ENCODE measurements around the gene MIF4GD. TPM values are rescaled to one million over a fixed set of nuclear protein-coding genes. Genes with fewer than 3 reads are reported as not detected.
"Not testable (repeated sequence)": the region's sequence is repeated elsewhere in the genome, so short reads cannot be mapped to it uniquely, and the experiment has no call there.

MIF4GD gene
- total RNA-seq, 4 donors from 2014 or later: 24.2 to 44.1 (median 30.6) TPM

DNA sequence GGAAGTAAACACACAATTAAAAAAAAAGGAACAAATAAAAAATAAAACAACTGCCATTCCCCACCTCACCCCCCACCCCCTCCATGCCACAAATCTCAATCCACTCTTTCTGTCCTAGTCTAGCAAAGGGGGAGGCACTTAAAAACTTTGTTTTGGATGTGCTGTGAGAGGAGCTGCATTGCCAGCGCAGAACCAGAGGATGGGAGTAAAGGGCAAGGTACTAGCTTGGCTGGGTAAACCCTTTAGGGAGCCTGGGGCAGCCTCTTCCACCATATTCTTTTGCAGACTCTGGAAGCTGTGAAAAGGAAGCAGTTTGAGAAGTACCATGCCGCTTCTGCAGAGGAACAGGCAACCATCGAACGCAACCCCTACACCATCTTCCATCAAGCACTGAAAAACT, 8.0 kb downstream of the MIF4GD start:
- no peak overlapping the region for H3K4me3 ChIP-seq
- H3K27ac ChIP-seq: no peak overlapping the region
- peaks cover 27% of the 10 kb centered on the region for H3K36me3 ChIP-seq
- no peak for DNase-seq (ENCODE audit: low spot score in 2 of 2)
- no peaks in the 10 kb centered on the region for H3K9me3 ChIP-seq
- no peak for TF ChIP-seq POLR2AphosphoS5 (IDR thresholded peaks at IDR 0.05)
- TF ChIP-seq POLR2A (IDR thresholded peaks at IDR 0.05): no peak
- TF ChIP-seq, protein P1, sequence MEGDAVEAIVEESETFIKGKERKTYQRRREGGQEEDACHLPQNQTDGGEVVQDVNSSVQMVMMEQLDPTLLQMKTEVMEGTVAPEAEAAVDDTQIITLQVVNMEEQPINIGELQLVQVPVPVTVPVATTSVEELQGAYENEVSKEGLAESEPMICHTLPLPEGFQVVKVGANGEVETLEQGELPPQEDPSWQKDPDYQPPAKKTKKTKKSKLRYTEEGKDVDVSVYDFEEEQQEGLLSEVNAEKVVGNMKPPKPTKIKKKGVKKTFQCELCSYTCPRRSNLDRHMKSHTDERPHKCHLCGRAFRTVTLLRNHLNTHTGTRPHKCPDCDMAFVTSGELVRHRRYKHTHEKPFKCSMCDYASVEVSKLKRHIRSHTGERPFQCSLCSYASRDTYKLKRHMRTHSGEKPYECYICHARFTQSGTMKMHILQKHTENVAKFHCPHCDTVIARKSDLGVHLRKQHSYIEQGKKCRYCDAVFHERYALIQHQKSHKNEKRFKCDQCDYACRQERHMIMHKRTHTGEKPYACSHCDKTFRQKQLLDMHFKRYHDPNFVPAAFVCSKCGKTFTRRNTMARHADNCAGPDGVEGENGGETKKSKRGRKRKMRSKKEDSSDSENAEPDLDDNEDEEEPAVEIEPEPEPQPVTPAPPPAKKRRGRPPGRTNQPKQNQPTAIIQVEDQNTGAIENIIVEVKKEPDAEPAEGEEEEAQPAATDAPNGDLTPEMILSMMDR (IDR thresholded peaks at IDR 0.05): no peak
- TF ChIP-seq EP300 (IDR thresholded peaks at IDR 0.05): no peak
- H3K27me3 ChIP-seq: no peaks in the 10 kb centered on the region
- 98% methylated on average over 3 of the region's 4 CpGs for WGBS
- peaks cover 46% of the 10 kb centered on the region for H3K4me1 ChIP-seq

DNA sequence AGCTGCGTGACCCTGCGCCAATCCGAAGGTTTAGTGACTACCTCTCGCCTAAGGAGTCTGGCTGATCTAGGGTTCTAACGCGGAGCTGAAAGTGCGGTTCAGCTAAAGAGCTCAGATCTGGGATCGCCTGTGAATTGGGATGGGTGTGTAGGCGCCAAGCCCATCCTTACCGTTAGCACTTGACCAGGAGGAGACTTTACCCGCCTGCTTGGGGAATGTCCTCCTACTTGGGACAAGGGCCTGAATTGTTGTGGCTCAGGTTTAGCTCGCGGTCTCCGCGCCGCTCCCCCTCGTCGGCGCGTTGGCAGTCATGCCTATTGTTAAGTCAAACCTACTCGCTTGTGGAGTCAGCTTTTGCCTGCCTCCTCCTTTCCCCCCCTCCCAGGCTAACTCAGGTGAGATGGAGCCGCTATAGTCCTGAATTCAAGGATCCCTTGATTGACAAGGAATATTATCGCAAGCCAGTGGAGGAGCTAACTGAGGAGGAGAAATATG, 8.9 kb downstream of the MIF4GD start:
- 1% methylated on average over 19 of the region's 23 CpGs for WGBS
- peaks cover 40% of the 10 kb centered on the region for H3K4me1 ChIP-seq
- H3K27me3 ChIP-seq: no peaks in the 10 kb centered on the region
- no peak for DNase-seq (ENCODE audit: low spot score in 2 of 2)
- peak overlapping the region; percentile 98 for H3K27ac ChIP-seq
- no peaks in the 10 kb centered on the region for H3K9me3 ChIP-seq
- H3K4me3 ChIP-seq: peak overlapping the region; percentile 91
- TF ChIP-seq, protein P1 (IDR thresholded peaks at IDR 0.05): no peak
- TF ChIP-seq POLR2A (IDR thresholded peaks at IDR 0.05) (no peak), POLR2AphosphoS5 (IDR thresholded peaks at IDR 0.05) (no peak), EP300 (IDR thresholded peaks at IDR 0.05) (no peak)
- peaks cover 27% of the 10 kb centered on the region for H3K36me3 ChIP-seq

DNA sequence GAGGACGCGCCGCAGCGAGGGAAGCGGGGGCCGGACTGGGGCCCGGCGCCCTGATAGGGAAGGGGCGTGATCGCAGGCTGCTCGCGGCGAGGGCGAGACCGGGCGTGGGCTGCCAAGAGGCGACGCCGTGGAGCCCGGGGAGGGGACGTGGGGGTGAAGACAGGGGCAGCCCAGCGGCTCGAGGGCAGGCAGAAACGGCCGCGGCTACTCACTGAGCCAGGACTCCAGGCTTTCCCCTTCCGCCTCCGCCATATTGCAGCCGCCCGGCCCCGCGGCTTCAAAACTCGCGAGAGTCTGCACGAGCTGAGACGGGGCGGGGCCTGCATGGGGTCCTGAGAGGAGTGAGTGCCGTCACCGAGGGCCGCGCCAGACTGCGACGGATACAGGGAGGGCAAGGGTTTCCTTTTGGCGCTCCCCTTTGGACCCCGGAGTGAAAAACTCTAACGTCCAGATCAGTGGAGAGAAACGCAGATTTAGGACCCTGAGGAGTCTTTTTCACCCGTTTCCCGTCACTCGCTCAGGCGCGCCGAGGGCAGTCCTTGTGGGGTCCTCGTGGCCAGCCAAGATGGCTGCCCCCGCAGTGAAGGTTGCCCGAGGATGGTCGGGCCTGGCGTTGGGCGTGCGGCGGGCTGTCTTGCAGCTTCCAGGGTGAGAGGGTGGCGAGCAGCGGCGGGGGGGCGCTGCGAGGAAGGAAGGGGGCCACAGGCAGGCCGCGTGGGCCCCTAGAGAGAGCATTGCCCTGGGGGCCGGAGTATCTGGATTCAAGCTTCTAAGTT, 9.5 kb downstream of the MIF4GD start, which contains the start of the genes GGA3 and MRPS7:
TSS of gene GGA3 (minus strand) at position 271 of the 776 bp plus-strand sequence. CDS start at position 252, 19 bp downstream.
TSS of gene MRPS7 (plus strand) at position 544 of the 776 bp plus-strand sequence. CDS start at position 566, 22 bp downstream.
- peak; percentile 97 to 99 for DNase-seq (ENCODE audit: low spot score in 2 of 2)
- H3K27me3 ChIP-seq: no peaks in the 10 kb centered on the region
- peak within 1 kb of the TSS; percentile 91 for H3K4me3 ChIP-seq
- no peaks in the 10 kb centered on the region for H3K9me3 ChIP-seq
- 0% methylated on average over 32 of the region's 69 CpGs for WGBS
- H3K4me1 ChIP-seq: peaks cover 34% of the 10 kb centered on the region
- H3K36me3 ChIP-seq: peaks cover 23% of the 10 kb centered on the region
- H3K27ac ChIP-seq: peak within 1 kb of the TSS; percentile 98
- TF ChIP-seq POLR2A (IDR thresholded peaks at IDR 0.05) (peak; percentile 9 to 56), POLR2AphosphoS5 (IDR thresholded peaks at IDR 0.05) (peak in 2 of 3 donors; percentile 48 to 63), EP300 (IDR thresholded peaks at IDR 0.05) (no peak)
- TF ChIP-seq, protein P1 (IDR thresholded peaks at IDR 0.05): no peak

DNA sequence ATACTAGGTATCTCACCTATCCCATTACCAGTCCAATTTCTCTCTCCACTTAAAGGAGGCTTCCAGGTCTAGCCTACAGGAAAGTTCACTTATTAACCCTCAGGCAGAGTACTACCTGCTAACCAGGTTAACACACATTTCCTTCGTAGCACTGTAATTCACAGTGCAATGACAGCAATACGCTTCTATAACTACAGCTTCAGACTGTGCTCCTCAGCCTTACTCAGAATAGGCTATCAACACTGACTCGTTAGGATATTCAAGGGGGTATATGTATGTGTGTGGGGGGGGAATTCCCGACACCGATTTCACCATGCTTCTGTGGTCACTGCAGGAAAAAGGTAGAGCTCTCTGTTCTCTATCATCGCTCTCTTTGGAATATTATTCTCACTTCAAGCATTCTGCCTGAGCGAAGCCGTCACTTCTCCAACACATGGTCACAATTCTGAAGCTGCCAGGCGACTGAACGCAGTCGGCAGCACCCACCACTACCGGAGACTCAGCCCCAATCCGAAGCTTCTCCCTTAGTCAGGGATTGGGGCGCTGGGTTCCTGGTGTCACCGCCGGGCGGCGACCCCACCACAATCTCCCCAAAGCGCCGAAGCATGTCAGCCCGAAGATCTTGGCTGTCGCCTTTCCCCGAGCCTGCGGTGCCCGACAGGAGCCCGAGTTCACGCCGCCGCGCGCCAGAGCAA, 10.2 kb downstream of the MIF4GD start:
- H3K9me3 ChIP-seq: no peaks in the 10 kb centered on the region
- no peak for DNase-seq (ENCODE audit: low spot score in 2 of 2)
- WGBS: 1% methylated on average over 17 of the region's 31 CpGs
- H3K27me3 ChIP-seq: no peaks in the 10 kb centered on the region
- TF ChIP-seq POLR2A (IDR thresholded peaks at IDR 0.05) (no peak), POLR2AphosphoS5 (IDR thresholded peaks at IDR 0.05) (no peak), EP300 (IDR thresholded peaks at IDR 0.05) (no peak)
- TF ChIP-seq, protein P1 (IDR thresholded peaks at IDR 0.05): no peak
- H3K4me3 ChIP-seq: peak overlapping the region; percentile 91
- peaks cover 16% of the 10 kb centered on the region for H3K36me3 ChIP-seq
- H3K4me1 ChIP-seq: peaks cover 38% of the 10 kb centered on the region
- peak overlapping the region; percentile 98 for H3K27ac ChIP-seq

DNA sequence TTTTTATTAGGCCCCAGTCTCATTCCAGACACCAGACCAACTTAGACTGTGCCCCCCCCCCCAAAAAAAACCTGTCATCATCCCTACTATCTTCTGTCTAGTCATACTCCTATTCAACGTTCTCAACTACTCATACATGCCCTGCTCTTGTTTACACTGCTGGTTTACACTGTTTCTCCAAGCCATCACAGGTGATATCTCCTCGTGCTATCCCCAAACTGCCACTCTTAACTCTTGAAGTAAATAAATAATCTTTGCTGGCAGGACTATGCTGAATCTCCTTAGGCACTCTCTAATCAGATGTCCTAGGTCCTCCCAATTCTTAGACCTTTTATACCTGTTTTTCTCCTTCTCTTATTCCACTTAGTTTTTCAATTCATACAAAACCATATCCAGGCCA, 13.8 kb downstream of the MIF4GD start:
- peaks cover 30% of the 10 kb centered on the region for H3K4me1 ChIP-seq
- not testable (repeated sequence) for H3K36me3 ChIP-seq; H3K9me3 ChIP-seq; H3K4me3 ChIP-seq; DNase-seq (ENCODE audit: low spot score in 2 of 2); H3K27me3 ChIP-seq; H3K27ac ChIP-seq
- 51% methylated on average over 2 of the region's 2 CpGs for WGBS

DNA sequence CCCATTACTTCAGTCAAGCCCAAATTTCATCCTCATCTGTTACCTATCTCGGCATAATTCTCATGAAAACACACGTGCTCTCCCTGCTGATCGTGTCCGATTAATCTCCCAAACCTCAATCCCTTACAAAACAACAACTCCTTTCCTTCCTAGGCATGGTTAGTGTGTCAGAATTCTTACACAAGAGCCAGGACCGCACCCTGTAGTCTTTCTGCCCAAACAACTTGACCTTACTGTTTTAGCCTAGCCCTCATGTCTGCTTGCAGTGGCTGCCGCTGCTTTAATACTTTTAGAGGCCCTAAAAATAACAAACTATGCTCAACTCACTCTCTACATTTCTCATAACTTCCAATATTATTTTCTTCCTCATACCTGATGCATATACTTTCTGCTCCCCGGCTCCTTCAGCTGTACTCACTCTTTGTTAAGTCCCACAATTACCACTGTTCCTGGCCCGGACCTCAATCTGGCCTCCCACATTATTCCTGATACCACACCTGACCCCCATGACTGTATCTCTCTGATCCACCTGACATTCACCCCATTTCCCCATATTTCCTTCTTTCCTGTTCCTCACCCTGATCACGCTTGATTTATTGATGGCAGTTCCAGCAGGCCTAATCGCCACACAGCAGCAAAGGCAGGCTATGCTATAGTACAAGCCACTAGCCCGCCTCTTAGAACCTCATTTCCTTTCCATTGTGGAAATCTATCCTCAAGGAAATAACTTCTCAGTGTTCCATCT, 14.9 kb downstream of the MIF4GD start:
- H3K27ac ChIP-seq: peak overlapping the region; percentile 48
- H3K36me3 ChIP-seq; DNase-seq (ENCODE audit: low spot score in 2 of 2); H3K4me3 ChIP-seq; H3K27me3 ChIP-seq; H3K9me3 ChIP-seq: not testable (repeated sequence)
- WGBS: 57% methylated on average over 11 of the region's 11 CpGs
- peaks cover 28% of the 10 kb centered on the region for H3K4me1 ChIP-seq
